ENCODE measurements around the gene ANGPTL2. TPM values are rescaled to one million over a fixed set of nuclear protein-coding genes. Genes with fewer than 3 reads are reported as not detected.

Gene ANGPTL2
- total RNA-seq, 2 donors from 2014 or later, result 18.6 to 49.1 TPM

DNA sequence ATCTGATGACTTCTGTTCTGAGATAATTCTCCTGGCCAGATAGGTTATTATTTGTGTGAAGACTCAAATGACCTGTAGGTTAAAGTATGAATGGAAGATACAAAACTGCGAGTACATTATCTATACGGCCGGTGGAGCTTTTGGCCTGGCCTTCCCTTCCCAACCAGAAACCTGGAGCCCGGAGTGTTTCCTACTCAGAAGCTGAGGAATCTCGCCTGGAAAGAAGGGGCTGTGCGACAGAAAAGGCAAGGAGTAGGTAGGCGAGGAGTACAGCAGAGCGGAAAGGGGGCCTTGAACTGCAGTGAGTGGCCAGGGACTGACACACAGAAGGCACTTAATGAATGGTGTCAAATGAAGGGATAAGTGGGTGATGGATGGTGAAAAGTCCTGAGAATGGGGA, 34.6 kb downstream of the ANGPTL2 start:
- no peaks in the 10 kb centered on the region for H3K27me3 ChIP-seq (replicated peaks; ENCODE audit: insufficient read depth)
- ATAC-seq (ENCODE audit: insufficient number of reproducible peaks, low FRiP score, low read depth) (no peak), DNase-seq (ENCODE audit: low spot score) (no peak)
- H3K9me3 ChIP-seq, result no peaks in the 10 kb centered on the region
- no peaks in the 10 kb centered on the region for H3K36me3 ChIP-seq
- H3K27ac ChIP-seq, result no peak overlapping the region
- H3K4me1 ChIP-seq (ENCODE audit: control insufficient read depth in 1 of 2, low read depth in 2 of 2), result peaks cover 3 to 22% of the 10 kb centered on the region in 2 donors
- no peak for TF ChIP-seq CTCF (IDR thresholded peaks at IDR 0.05)
- H3K4me3 ChIP-seq, result no peak overlapping the region

DNA sequence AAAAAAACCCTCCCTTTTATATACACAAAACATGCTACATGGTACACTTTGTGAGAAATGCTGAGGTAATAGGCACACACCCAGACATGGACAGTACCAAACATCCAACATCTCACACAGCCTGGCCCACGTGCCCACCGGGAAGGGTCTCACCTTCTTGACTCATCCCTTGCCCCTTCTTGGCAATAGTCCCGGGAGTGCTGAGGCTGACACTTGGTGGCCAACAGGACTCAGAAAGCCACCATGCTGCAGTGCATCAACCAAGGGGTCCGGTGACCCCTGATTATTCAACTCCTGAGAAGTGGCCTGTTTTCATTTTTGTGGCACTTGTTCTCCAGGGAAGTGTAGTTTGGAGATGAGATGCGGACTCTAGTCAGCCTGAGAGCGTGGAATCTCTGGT, 35.0 kb downstream of the ANGPTL2 start:
- no peaks in the 10 kb centered on the region for H3K27me3 ChIP-seq (replicated peaks; ENCODE audit: insufficient read depth)
- H3K4me3 ChIP-seq, result no peak overlapping the region
- DNase-seq (ENCODE audit: low spot score) (no peak), ATAC-seq (ENCODE audit: insufficient number of reproducible peaks, low FRiP score, low read depth) (no peak)
- H3K27ac ChIP-seq, result no peak overlapping the region
- H3K4me1 ChIP-seq (ENCODE audit: control insufficient read depth in 1 of 2, low read depth in 2 of 2), result peaks cover 3 to 22% of the 10 kb centered on the region in 2 donors
- no peaks in the 10 kb centered on the region for H3K9me3 ChIP-seq
- no peak for TF ChIP-seq CTCF (IDR thresholded peaks at IDR 0.05)
- H3K36me3 ChIP-seq, result no peaks in the 10 kb centered on the region

DNA sequence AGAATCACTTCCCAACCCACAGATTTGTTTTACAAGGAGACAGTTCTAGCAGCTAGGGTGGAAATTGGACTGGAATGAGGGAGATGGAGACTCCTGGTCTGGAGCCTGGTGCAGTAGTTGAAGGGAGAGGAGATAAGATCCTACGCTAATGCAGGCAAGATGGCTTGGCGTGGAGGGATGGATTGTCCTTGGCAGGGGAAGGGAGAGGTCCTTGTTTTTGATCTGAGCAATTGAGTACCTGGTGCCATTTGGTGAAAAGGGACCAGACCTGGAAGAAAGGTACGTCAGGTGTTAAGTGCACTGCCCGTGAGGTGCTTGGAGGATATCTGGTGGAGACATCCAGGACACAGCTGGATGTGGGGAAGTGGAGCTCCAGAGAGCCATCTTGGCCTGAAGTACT, 35.7 kb downstream of the ANGPTL2 start:
- no peaks in the 10 kb centered on the region for H3K36me3 ChIP-seq
- no peaks in the 10 kb centered on the region for H3K9me3 ChIP-seq
- TF ChIP-seq CTCF (IDR thresholded peaks at IDR 0.05), result no peak
- no peak overlapping the region for H3K4me3 ChIP-seq
- DNase-seq (ENCODE audit: low spot score), result no peak
- no peak for ATAC-seq (ENCODE audit: insufficient number of reproducible peaks, low FRiP score, low read depth)
- H3K27me3 ChIP-seq (replicated peaks; ENCODE audit: insufficient read depth), result no peaks in the 10 kb centered on the region
- H3K27ac ChIP-seq, result no peak overlapping the region
- H3K4me1 ChIP-seq (ENCODE audit: control insufficient read depth in 1 of 2, low read depth in 2 of 2), result peaks cover 3 to 22% of the 10 kb centered on the region in 2 donors

- TF ChIP-seq CTCF (IDR thresholded peaks at IDR 0.05), result no peak
- ATAC-seq (ENCODE audit: insufficient number of reproducible peaks, low FRiP score, low read depth), result no peak
- Histone ChIP-seq H3K27me3 (replicated peaks; ENCODE audit: insufficient read depth) (no peaks in the 10 kb centered on the region), H3K36me3 (no peaks in the 10 kb centered on the region), H3K4me3 (no peak overlapping the region), H3K4me1 (ENCODE audit: control insufficient read depth in 1 of 2, low read depth in 2 of 2) (peaks cover 3 to 13% of the 10 kb centered on the region in 2 donors), H3K27ac (no peak overlapping the region), H3K9me3 (no peaks in the 10 kb centered on the region)
- DNase-seq (ENCODE audit: low spot score), result no peak
Measured at GRCh38 chr9:127085186-127085585, 37.2 kb downstream of the ANGPTL2 start.

DNA sequence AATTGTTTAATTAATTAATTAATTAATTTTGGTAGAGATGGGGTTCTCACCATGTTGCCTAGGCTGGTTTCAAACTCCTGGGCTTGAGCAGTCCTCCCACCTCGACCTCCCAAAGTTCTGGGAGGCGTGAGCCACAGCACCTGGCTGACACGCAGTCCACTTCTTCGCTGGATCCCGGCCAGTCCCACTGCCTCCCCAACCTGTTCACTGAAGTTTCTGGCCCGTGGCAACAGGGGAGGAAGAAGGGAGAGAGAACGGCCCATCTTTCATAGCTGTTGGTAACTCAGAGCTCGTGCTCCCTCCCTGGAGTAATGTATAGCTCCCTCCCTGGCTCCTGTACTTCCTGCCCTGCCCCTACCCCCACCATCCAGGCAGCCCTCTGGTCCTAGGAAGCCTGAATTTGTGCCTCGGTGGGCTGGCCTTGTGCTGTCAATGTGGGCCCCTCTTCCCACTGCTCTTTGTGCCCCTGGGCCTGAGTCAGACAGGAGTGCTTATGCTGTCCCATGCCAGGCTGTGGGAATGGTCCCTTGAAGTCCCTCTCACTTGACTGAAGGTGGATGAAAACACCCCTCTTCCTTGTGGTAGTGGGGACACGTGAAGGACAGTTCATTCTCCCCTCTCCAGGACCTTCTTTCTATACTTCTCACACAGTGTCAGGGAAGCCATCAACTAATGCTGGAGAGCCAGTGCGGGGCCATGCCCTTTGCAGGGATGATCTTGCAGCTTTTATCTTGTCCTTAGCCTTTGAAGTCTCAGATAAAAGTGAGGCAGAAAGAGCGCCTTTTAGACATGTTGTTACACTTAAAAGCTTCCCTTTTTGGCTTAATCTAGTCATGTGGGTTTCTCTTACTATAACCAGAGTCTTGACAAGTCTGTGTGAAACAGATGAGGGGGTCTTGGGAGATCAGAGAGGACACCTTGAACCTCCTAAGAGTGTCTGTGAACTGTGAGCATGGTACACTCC, 38.1 kb downstream of the ANGPTL2 start:
- Histone ChIP-seq H3K36me3 (no peaks in the 10 kb centered on the region), H3K27ac (no peak overlapping the region), H3K27me3 (replicated peaks; ENCODE audit: insufficient read depth) (no peaks in the 10 kb centered on the region), H3K9me3 (no peaks in the 10 kb centered on the region), H3K4me1 (ENCODE audit: control insufficient read depth in 1 of 2, low read depth in 2 of 2) (peaks cover 2 to 4% of the 10 kb centered on the region in 2 donors), H3K4me3 (no peak overlapping the region)
- no peak for TF ChIP-seq CTCF (IDR thresholded peaks at IDR 0.05)
- DNase-seq (ENCODE audit: low spot score) (no peak), ATAC-seq (ENCODE audit: insufficient number of reproducible peaks, low FRiP score, low read depth) (no peak)

Data from thoracic aorta (tissue), 2 donors.